Measurements from ENCODE around the gene ZDHHC4. TPM values are rescaled to one million over a fixed set of nuclear protein-coding genes. Genes with fewer than 3 reads are reported as not detected.

The ZDHHC4 gene
- total RNA-seq, 2 experiments from 2014 or later = 27.8 to 32.0 TPM

GRCh38 chr7:6618621-6619020, 41.4 kb downstream of the ZDHHC4 start:
- Mint-ChIP-seq H3K9me3 (no peaks in the 10 kb centered on the region), H3K4me3 (no peak overlapping the region), H3K27me3 (peaks cover 2% of the 10 kb centered on the region), H3K27ac (no peak overlapping the region), H3K36me3 (ENCODE audit: low read depth) (peaks cover 12% of the 10 kb centered on the region), H3K4me1 (ENCODE audit: low read depth) (peaks cover 33% of the 10 kb centered on the region)
- ChIA-PET CTCF (no interaction called here), POLR2A (no interaction called here)
- no peak for TF ChIP-seq CTCF (IDR thresholded peaks at IDR 0.05)
- no peak for ATAC-seq
- intact Hi-C loops (cut with micrococcal nuclease) = no loop called here
- DNase-seq = no peak

GRCh38 chr7:6619961-6620360, 42.7 kb downstream of the ZDHHC4 start:
- ChIA-PET POLR2A (interaction anchor here (0.5 kb wide), 1 partner anchor 120 kb away, joined by 4 read pairs; no protein-coding TSS in a partner anchor), CTCF (no interaction called here)
- Mint-ChIP-seq H3K27ac (no peak overlapping the region), H3K4me1 (ENCODE audit: low read depth) (peaks cover 39% of the 10 kb centered on the region), H3K27me3 (no peaks in the 10 kb centered on the region), H3K36me3 (ENCODE audit: low read depth) (peaks cover 12% of the 10 kb centered on the region), H3K4me3 (no peak overlapping the region), H3K9me3 (no peaks in the 10 kb centered on the region)
- intact Hi-C loops (cut with micrococcal nuclease) = no loop called here
- no peak for TF ChIP-seq CTCF (IDR thresholded peaks at IDR 0.05)
- no peak for DNase-seq
- ATAC-seq = peak; percentile 37

GRCh38 chr7:6621195-6622133, 44.2 kb downstream of the ZDHHC4 start:
- CTCF ChIA-PET = interaction anchor here (1.2 kb wide), 1 partner anchor 105 kb away, joined by 3 read pairs; no protein-coding TSS in a partner anchor
- no peaks in the 10 kb centered on the region for H3K9me3 Mint-ChIP-seq
- no peak overlapping the region for H3K4me3 Mint-ChIP-seq
- no peak for ATAC-seq
- H3K27ac Mint-ChIP-seq = no peak overlapping the region
- POLR2A ChIA-PET = interaction anchor here (0.6 to 1.4 kb wide), 3 partner anchors 15 to 31 kb away, joined by 3 read pairs; partner anchors contain the start of genes INTS15 and ZNF316
- peaks cover 12% of the 10 kb centered on the region for H3K36me3 Mint-ChIP-seq (ENCODE audit: low read depth)
- H3K4me1 Mint-ChIP-seq (ENCODE audit: low read depth) = peaks cover 39% of the 10 kb centered on the region
- no peak for DNase-seq
- intact Hi-C loops (cut with micrococcal nuclease) = no loop called here
- no peaks in the 10 kb centered on the region for H3K27me3 Mint-ChIP-seq
- no peak for TF ChIP-seq CTCF (IDR thresholded peaks at IDR 0.05)

- Mint-ChIP-seq H3K36me3 (ENCODE audit: low read depth) (peaks cover 12% of the 10 kb centered on the region), H3K27me3 (no peaks in the 10 kb centered on the region), H3K9me3 (no peaks in the 10 kb centered on the region), H3K4me3 (no peak overlapping the region), H3K4me1 (ENCODE audit: low read depth) (peaks cover 39% of the 10 kb centered on the region), H3K27ac (no peak overlapping the region)
- ATAC-seq = no peak
- no peak for TF ChIP-seq CTCF (IDR thresholded peaks at IDR 0.05)
- DNase-seq = no peak
- intact Hi-C loops (cut with micrococcal nuclease) = no loop called here
- ChIA-PET CTCF (interaction anchor here (1.2 kb wide), 1 partner anchor 106 kb away, joined by 3 read pairs; no protein-coding TSS in a partner anchor), POLR2A (interaction anchor here (0.6 to 1.4 kb wide), 3 partner anchors 15 to 32 kb away, joined by 3 read pairs; partner anchors contain the start of genes INTS15 and ZNF316)
Observed at GRCh38 chr7:6622134-6622710, 45.0 kb downstream of the ZDHHC4 start.
